Astrocyte (in vitro differentiated cells and primary cell): ENCODE measurements around the gene PACS2. TPM values are rescaled to one million over a fixed set of nuclear protein-coding genes. Genes with fewer than 3 reads are reported as not detected.
"Not testable (repeated sequence)": the region's sequence is repeated elsewhere in the genome, so short reads cannot be mapped to it uniquely, and the experiment has no call there.

Experiments
- DNase-seq: peaks from one replicate; pipeline ENCODE4 v3.0.0-alpha.2; 2010; ENCODE audit warnings: low read depth
- FAIRE-seq: peaks from 2 replicates; lab custom pipeline; 2011; peaks lifted over from hg19 to GRCh38; lab: Jason Lieb, UNC
- H2AFZ ChIP-seq: 2 replicates; pipeline ENCODE4 v1.6.0; 2012; ENCODE audit warnings: low read depth, low read length, inconsistent platforms
- H3K27ac ChIP-seq: 2 replicates; pipeline ENCODE4 v1.5.1; 2011; ENCODE audit warnings: low read depth, low read length, inconsistent platforms
- H3K27me3 ChIP-seq: 2 replicates; pipeline ENCODE4 v1.6.0; 2011; ENCODE audit warnings: low read length, inconsistent platforms; ENCODE audit not compliant: insufficient read depth
- H3K36me3 ChIP-seq: 2 replicates; pipeline ENCODE4 v1.5.1; 2011; ENCODE audit warnings: low read length, inconsistent platforms; ENCODE audit not compliant: insufficient read depth
- H3K4me1 ChIP-seq: 2 replicates; pipeline ENCODE4 v1.5.1; 2011; ENCODE audit warnings: low read length, inconsistent platforms; ENCODE audit not compliant: insufficient read depth
- H3K4me2 ChIP-seq: 2 replicates; pipeline ENCODE4 v1.6.0; 2012; ENCODE audit warnings: low read length, inconsistent platforms
- H3K4me3 ChIP-seq: 2 replicates; pipeline ENCODE4 v1.5.1; 2011; ENCODE audit warnings: low read depth, mild to moderate bottlenecking, low read length, inconsistent platforms; ENCODE audit not compliant: insufficient read depth
- H3K79me2 ChIP-seq: 2 replicates; pipeline ENCODE4 v1.6.0; 2012; ENCODE audit warnings: mild to moderate bottlenecking, low read length, inconsistent platforms; ENCODE audit not compliant: insufficient read depth
- H3K9ac ChIP-seq: 2 replicates; pipeline ENCODE4 v1.6.0; 2012; ENCODE audit warnings: mild to moderate bottlenecking, low read length, inconsistent platforms
- H3K9me3 ChIP-seq: 2 replicates; pipeline ENCODE4 v1.5.1; 2012; ENCODE audit warnings: low read depth, mild to moderate bottlenecking, low read length, inconsistent platforms; ENCODE audit not compliant: insufficient read depth
- H4K20me1 ChIP-seq: 2 replicates; pipeline ENCODE4 v1.6.0; 2012; ENCODE audit warnings: low read length, inconsistent platforms; ENCODE audit not compliant: insufficient read depth
- H3K27ac Mint-ChIP-seq: one replicate; pipeline ENCODE4 v1.8.0; 2021; ENCODE audit warnings: mild to moderate bottlenecking, mixed read lengths; ENCODE audit not compliant: unreplicated experiment
- H3K27me3 Mint-ChIP-seq: one replicate; pipeline ENCODE4 v1.8.0; 2021; ENCODE audit warnings: low read depth, mixed read lengths; ENCODE audit not compliant: unreplicated experiment
- H3K36me3 Mint-ChIP-seq: one replicate; pipeline ENCODE4 v1.8.0; 2021; ENCODE audit warnings: low read depth, mixed read lengths; ENCODE audit not compliant: unreplicated experiment
- H3K4me1 Mint-ChIP-seq: one replicate; pipeline ENCODE4 v1.8.0; 2021; ENCODE audit warnings: low read depth, mixed read lengths; ENCODE audit not compliant: unreplicated experiment
- H3K4me3 Mint-ChIP-seq: one replicate; pipeline ENCODE4 v1.8.0; 2021; ENCODE audit warnings: mild to moderate bottlenecking, moderate library complexity, mixed read lengths; ENCODE audit not compliant: unreplicated experiment
- H3K9me3 Mint-ChIP-seq: one replicate; pipeline ENCODE4 v1.8.0; 2021; ENCODE audit warnings: mild to moderate bottlenecking, mixed read lengths; ENCODE audit not compliant: unreplicated experiment
- CTCF ChIP-seq: IDR thresholded peaks from 2 replicates; pipeline ENCODE4 v1.5.1; 2011; ENCODE audit warnings: low read depth, mild to moderate bottlenecking, inconsistent platforms, low read length, moderate library complexity; ENCODE audit not compliant: insufficient read depth
- EZH2 ChIP-seq: IDR thresholded peaks from 2 replicates; pipeline ENCODE4 v1.6.1; 2012; ENCODE audit warnings: mild to moderate bottlenecking, low read length, inconsistent platforms; ENCODE audit not compliant: insufficient read depth
- total RNA-seq: library from RNA; stranded (reverse); gene quantifications from 2 replicates; pipeline ENCODE4 v1.2.1, GENCODE V29; 2021

The PACS2 gene
- total RNA-seq, 1 donor from 2014 or later = 51.0 TPM

GRCh38 chr14:105357626-105358025 lies 43.1 kb downstream of the PACS2 start:
- H3K4me1 ChIP-seq = no peaks in the 10 kb centered on the region
- DNase-seq (no peak), FAIRE-seq (no peak)
- H2AFZ ChIP-seq = no peak overlapping the region
- H3K4me1 Mint-ChIP-seq = no peaks in the 10 kb centered on the region
- no peak overlapping the region for H3K4me2 ChIP-seq
- no peak overlapping the region for H3K9ac ChIP-seq
- no peaks in the 10 kb centered on the region for H3K9me3 Mint-ChIP-seq
- H3K27ac ChIP-seq = no peak overlapping the region
- H3K36me3 Mint-ChIP-seq = peaks cover 9% of the 10 kb centered on the region
- H3K36me3 ChIP-seq = no peaks in the 10 kb centered on the region
- no peaks in the 10 kb centered on the region for H3K27me3 Mint-ChIP-seq
- no peak for TF ChIP-seq EZH2
- TF ChIP-seq CTCF = no peak
- no peaks in the 10 kb centered on the region for H3K79me2 ChIP-seq
- H3K27me3 ChIP-seq = no peaks in the 10 kb centered on the region
- no peak overlapping the region for H3K27ac Mint-ChIP-seq
- no peaks in the 10 kb centered on the region for H3K9me3 ChIP-seq
- H4K20me1 ChIP-seq = peaks cover 6% of the 10 kb centered on the region
- H3K4me3 Mint-ChIP-seq = no peak overlapping the region
- H3K4me3 ChIP-seq = no peak overlapping the region

- Mint-ChIP-seq H3K27me3 (no peaks in the 10 kb centered on the region), H3K27ac (no peak overlapping the region), H3K36me3 (peaks cover 12% of the 10 kb centered on the region), H3K9me3 (no peaks in the 10 kb centered on the region), H3K4me1 (no peaks in the 10 kb centered on the region), H3K4me3 (no peak overlapping the region)
- TF ChIP-seq EZH2 (no peak), CTCF (no peak)
- Histone ChIP-seq H3K4me3 (no peak overlapping the region), H3K36me3 (no peaks in the 10 kb centered on the region), H3K9ac (no peak overlapping the region), H3K79me2 (no peaks in the 10 kb centered on the region), H2AFZ (no peak overlapping the region), H4K20me1 (peaks cover 5% of the 10 kb centered on the region), H3K27ac (no peak overlapping the region), H3K9me3 (no peaks in the 10 kb centered on the region), H3K4me2 (no peak overlapping the region), H3K4me1 (no peaks in the 10 kb centered on the region), H3K27me3 (no peaks in the 10 kb centered on the region)
- DNase-seq = no peak
- FAIRE-seq = no peak
Measured at GRCh38 chr14:105358140-105358846, 43.7 kb downstream of the PACS2 start.

GRCh38 chr14:105358943-105359342 lies 44.4 kb downstream of the PACS2 start:
- peaks cover 1% of the 10 kb centered on the region for H3K4me1 Mint-ChIP-seq
- H3K4me3 Mint-ChIP-seq = no peak overlapping the region
- Histone ChIP-seq H2AFZ (no peak overlapping the region), H3K79me2 (no peaks in the 10 kb centered on the region), H3K36me3 (no peaks in the 10 kb centered on the region), H3K9me3 (no peaks in the 10 kb centered on the region), H3K27me3 (no peaks in the 10 kb centered on the region), H3K27ac (no peak overlapping the region), H3K4me2 (no peak overlapping the region), H4K20me1 (peaks cover 5% of the 10 kb centered on the region), H3K9ac (no peak overlapping the region), H3K4me3 (no peak overlapping the region), H3K4me1 (no peaks in the 10 kb centered on the region)
- no peaks in the 10 kb centered on the region for H3K27me3 Mint-ChIP-seq
- no peak for TF ChIP-seq CTCF
- TF ChIP-seq EZH2 = no peak
- H3K36me3 Mint-ChIP-seq = peaks cover 15% of the 10 kb centered on the region
- DNase-seq (no peak), FAIRE-seq (no peak)
- no peak overlapping the region for H3K27ac Mint-ChIP-seq
- peaks cover 2% of the 10 kb centered on the region for H3K9me3 Mint-ChIP-seq

GRCh38 chr14:105361412-105361811 lies 46.9 kb downstream of the PACS2 start:
- H4K20me1 ChIP-seq = peaks cover 10% of the 10 kb centered on the region
- not testable (repeated sequence) for H2AFZ ChIP-seq, H3K4me1 ChIP-seq, H3K27ac Mint-ChIP-seq, DNase-seq, H3K9me3 ChIP-seq, FAIRE-seq, H3K9ac ChIP-seq, H3K27me3 ChIP-seq, H3K4me3 ChIP-seq, H3K4me2 ChIP-seq, H3K27me3 Mint-ChIP-seq, H3K36me3 ChIP-seq, H3K27ac ChIP-seq, H3K4me1 Mint-ChIP-seq, H3K9me3 Mint-ChIP-seq, H3K4me3 Mint-ChIP-seq, H3K79me2 ChIP-seq
- H3K36me3 Mint-ChIP-seq = peaks cover 15% of the 10 kb centered on the region
